IMR-90 (cell line): ENCODE measurements around the gene CFAP58.

Experiments
- CEBPB ChIP-seq: IDR thresholded peaks from 2 replicates; pipeline ENCODE4 v1.6.1; 2012; ENCODE audit warnings: low read depth, low read length, improper control_type of control experiment
- CTCF ChIP-seq: conservative IDR thresholded peaks from 2 replicates; pipeline ENCODE4 v1.5.1; 2012; ENCODE audit warnings: mild to moderate bottlenecking, low read depth, low read length, improper control_type of control experiment
- MAFK ChIP-seq: IDR thresholded peaks from 2 replicates; pipeline ENCODE4 v1.6.1; 2012; ENCODE audit warnings: low read depth, low read length, improper control_type of control experiment
- MAZ ChIP-seq: IDR thresholded peaks from 2 replicates; pipeline ENCODE4 v1.6.1; 2012; ENCODE audit warnings: low read depth, mild to moderate bottlenecking, low read length, improper control_type of control experiment, moderate library complexity, borderline replicate concordance
- MXI1 ChIP-seq: IDR thresholded peaks from 2 replicates; pipeline ENCODE4 v1.6.1; 2012; ENCODE audit warnings: low read depth, mild to moderate bottlenecking, low read length, moderate library complexity, borderline replicate concordance
- NFE2L2 ChIP-seq: fragments of 150-350 bp; IDR thresholded peaks from 2 replicates; pipeline ENCODE4 v1.6.1; 2016; ENCODE audit warnings: low read depth, mild to moderate bottlenecking, low read length
- POLR2A ChIP-seq: IDR thresholded peaks from 2 replicates; pipeline ENCODE4 v1.6.1; 2012; ENCODE audit warnings: mild to moderate bottlenecking, low read depth, low read length
- RAD21 ChIP-seq: IDR thresholded peaks from 2 replicates; pipeline ENCODE4 v1.6.1; 2012; ENCODE audit warnings: low read length, improper control_type of control experiment
- RCOR1 ChIP-seq: IDR thresholded peaks from 2 replicates; pipeline ENCODE4 v1.6.1; 2012; ENCODE audit warnings: mild to moderate bottlenecking, low read length, improper control_type of control experiment; ENCODE audit not compliant: insufficient replicate concordance
- RFX5 ChIP-seq: IDR thresholded peaks from 2 replicates; pipeline ENCODE4 v1.8.0; 2012; ENCODE audit warnings: low read depth, mild to moderate bottlenecking, low read length, moderate library complexity
- SMC3 ChIP-seq: fragments of 150-350 bp; IDR thresholded peaks from 2 replicates; pipeline ENCODE4 v1.6.1; 2016; ENCODE audit warnings: low read depth, mild to moderate bottlenecking, antibody characterized with exemption, low read length, moderate library complexity
- USF2 ChIP-seq: fragments of 150-350 bp; IDR thresholded peaks from 2 replicates; pipeline ENCODE4 v1.6.1; 2017; ENCODE audit warnings: mild to moderate bottlenecking, antibody characterized with exemption, low read length, low read depth

GRCh38 chr10:104447906-104448305 is 94.3 kb downstream of the CFAP58 start:
- TF ChIP-seq RFX5: no peak
- no peak for TF ChIP-seq CTCF
- TF ChIP-seq MAZ: no peak
- TF ChIP-seq RAD21: no peak
- TF ChIP-seq POLR2A: no peak
- no peak for TF ChIP-seq NFE2L2
- TF ChIP-seq USF2: no peak
- no peak for TF ChIP-seq SMC3
- TF ChIP-seq RCOR1: no peak
- no peak for TF ChIP-seq MAFK
- TF ChIP-seq MXI1: no peak
- TF ChIP-seq CEBPB: no peak
